GM15510 (cell line): ENCODE results near the gene KLC3.

Experiments used
- POLR2A ChIP-seq: IDR thresholded peaks from 3 replicates; pipeline ENCODE4 v1.6.1; 2011; ENCODE audit warnings: borderline replicate concordance; ENCODE audit not compliant: insufficient read length; ENCODE audit errors: extremely low read depth

KLC3 gene

DNA sequence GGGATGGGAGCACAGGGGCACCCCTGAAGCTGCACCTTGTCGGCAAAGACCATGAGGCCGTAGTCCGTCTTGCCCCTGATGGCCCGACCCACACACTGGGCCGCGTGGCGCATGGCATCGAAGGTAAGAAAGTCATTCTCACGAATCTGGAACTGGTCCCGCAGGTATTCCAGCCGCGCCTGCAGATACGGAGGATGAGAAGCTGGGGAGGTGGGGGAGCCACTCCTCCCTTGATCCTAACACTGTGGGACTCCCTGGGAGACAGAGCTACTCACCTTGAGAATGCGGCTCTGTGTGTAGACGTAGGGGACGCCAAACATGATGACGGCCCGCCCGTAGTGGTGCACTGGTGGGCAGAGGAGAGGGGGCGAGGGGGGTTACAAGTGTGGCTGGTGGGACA lies 11.9 kb downstream of the KLC3 start:
- no peak for TF ChIP-seq POLR2A

GRCh38 chr19:45352914-45353796 lies 12.6 kb downstream of the KLC3 start:
- no peak for TF ChIP-seq POLR2A

DNA sequence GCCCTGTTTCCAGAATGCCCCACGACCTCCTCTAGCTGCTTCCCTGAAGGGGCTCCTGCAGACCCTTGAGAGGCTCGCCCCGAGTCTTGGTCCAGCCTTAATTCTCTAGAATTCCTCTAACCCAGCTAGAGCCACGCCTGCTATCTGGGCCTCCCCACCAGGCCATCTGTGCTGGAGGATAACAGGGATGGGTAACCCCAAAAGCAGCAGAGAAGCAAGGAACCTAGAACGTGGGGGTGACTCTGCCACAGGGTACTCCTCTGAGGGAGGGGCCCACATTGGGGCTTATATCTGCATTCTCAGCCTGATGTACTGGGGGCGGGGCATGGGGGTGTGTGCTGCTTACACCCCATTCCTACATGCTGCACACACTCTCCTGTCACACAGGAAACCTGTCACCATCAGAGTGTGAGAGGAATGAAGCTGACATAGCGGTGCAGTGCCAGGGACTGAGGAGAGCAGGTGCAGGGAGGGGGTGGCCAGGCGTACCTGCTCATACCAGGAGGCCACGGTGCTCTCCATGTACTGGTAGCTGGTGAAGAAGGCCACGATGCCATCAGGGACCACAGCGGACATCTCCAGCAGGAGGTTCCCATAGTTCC lies 13.8 kb downstream of the KLC3 start:
- TF ChIP-seq POLR2A, result no peak

DNA sequence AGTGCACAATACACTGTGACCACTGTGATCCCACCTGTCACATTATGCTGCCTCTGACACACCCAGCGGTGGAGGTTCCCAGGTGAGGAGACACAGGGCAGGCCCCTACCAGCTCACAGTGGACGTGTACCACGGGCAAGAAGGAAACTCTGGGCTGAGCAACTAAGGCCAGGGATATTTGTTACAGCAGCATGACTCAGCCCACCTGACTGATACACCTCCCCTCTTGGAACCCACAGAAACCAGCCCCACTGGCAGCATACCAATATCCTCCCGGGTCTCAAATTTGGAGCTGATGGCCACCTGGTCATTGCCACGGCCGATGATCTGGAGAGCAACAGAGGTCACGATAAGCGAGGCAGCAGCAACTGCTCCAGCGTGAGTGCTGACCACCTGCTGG lies 14.9 kb downstream of the KLC3 start:
- no peak for TF ChIP-seq POLR2A

DNA sequence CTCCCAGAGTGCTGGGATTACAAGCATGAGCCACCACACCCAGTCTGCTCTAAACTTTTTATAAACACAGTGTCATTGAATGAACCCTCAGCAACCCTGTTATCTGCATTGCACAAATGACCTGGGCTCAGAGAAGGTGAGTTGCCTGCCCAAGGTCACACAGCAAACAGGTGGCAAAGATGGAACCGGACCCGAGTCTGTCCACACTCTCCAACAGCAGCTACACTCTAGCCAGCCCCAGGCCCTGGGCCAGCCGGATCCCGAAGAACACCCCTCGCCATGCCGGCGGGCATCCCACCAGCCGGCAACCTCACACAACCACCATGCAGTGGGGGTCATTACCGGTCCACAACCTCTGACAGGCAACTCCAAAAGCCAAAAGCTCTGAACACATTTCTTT lies 15.4 kb downstream of the KLC3 start:
- no peak for TF ChIP-seq POLR2A

GRCh38 chr19:45356760-45357444 lies 16.4 kb downstream of the KLC3 start:
- no peak for TF ChIP-seq POLR2A

GRCh38 chr19:45357445-45357783 lies 16.9 kb downstream of the KLC3 start:
- no peak for TF ChIP-seq POLR2A

DNA sequence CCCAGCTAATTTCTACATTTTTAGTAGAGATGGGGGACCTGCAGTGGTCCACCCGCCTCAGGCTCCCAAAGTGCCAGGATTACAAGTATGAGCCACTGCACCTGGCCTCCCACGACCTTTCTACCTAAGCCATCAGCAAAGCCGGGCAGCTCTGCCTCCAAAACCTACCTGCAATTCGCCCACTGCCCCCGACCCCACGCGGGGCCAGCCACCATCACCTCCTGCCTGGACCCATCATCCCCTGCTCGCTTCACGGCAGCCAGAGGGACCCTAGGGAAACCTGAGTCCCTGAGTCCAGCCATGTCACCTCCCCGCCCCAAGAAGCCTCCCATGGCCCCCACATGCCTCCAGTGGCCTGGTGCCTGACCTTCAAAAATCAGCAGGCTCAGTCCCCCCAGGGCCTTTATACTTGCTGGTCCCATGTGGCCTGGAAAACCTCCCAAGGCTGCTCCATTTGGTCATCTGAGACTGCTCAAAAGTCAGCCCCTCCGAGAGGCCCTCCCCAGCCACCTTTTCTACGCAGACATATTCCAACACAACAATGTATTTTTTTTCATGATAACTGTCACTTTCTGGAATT lies 17.8 kb downstream of the KLC3 start:
- TF ChIP-seq POLR2A, result no peak

GRCh38 chr19:45361608-45362007 lies 21.1 kb downstream of the KLC3 start:
- TF ChIP-seq POLR2A, result no peak

DNA sequence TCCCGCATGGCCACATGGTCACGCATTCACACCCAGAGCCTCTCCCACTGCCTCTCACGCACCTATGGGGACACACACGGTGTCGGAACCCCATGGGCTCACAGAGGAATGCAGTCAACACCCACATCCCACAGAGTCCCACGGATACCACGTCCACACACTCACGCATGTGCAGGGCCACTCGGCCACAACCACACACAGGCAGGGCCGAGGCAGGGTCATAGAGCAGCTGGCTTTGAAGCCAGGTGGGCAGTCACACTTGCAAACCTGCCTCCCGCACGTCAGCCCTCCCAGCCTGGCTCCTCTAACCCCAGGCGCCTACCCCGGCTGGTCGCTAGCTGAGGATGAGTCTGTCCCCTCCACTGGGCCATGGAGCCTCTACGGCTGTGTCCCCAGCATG lies 21.7 kb downstream of the KLC3 start:
- no peak for TF ChIP-seq POLR2A

DNA sequence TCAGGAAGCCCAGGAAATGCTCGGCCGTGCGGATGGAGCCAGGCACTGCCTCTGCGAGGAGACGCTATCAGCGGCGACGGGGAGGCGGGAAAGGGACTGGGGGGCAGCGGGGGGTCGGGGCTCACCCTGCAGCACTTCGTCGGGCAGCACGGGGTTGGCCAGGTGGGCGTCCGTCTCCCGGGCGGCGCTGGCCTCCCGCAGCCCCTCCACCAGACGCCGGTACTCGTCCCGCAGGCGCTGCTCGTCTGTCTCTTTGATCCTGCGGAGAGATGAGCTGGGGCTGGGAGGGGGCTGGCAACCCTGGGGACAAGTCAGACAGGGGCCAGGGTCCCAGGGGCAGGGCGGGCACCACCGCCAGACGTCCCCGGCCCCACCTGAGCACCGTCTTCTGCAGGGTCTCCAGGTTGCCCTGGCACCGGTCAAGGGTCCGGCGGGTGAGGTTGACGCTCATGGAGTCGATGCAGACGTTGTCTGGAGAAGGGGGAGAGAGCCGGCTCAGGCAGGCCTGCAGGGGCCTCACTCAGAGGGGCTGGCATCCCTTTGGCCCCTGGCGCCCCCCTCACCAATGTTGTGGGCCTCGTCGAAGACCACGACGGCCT lies 23.4 kb downstream of the KLC3 start:
- TF ChIP-seq POLR2A, result no peak

DNA sequence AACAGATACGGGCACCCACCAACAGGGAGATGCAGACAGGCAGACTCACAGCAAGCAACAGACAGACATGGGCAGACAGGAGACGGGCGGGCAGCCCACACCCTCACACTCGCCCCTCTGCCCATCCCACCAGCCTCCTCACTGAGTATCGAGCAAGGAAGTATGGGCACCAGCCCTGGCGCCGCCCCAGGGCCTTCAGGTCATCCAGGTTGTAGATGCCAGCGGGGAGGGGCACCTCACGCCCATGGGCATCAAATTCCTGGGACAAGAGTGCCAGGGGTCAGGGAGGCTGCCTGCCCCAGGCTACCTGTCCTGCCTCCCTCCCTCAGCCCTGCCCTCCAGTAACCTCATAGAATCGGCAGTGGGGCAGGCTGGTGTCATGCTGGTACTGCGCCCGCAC lies 24.1 kb downstream of the KLC3 start:
- TF ChIP-seq POLR2A, result no peak

GRCh38 chr19:45368127-45368526 lies 27.6 kb downstream of the KLC3 start:
- TF ChIP-seq POLR2A, result no peak

GRCh38 chr19:45368737-45369340 lies 28.3 kb downstream of the KLC3 start:
- TF ChIP-seq POLR2A, result no peak
